HG02763 (cell line): ENCODE data around the gene AMOT.
A peak's percentile ranks its signal among the peaks of the same experiment; 100 is the strongest.
"Not testable (repeated sequence)": the region's sequence is repeated elsewhere in the genome, so short reads cannot be mapped to it uniquely, and the experiment has no call there.

Source experiments
- ATAC-seq: cut with Tn5 transposase; IDR thresholded peaks from one replicate; pipeline ENCODE4 v1.9.1; 2021; ENCODE audit warnings: mild to moderate bottlenecking, moderate library complexity; ENCODE audit not compliant: unreplicated experiment

Gene AMOT

GRCh38 chrX:112840382-112841113 is at the start of gene AMOT:
AMOT (minus strand) TSS chrX:112840831; CDS start chrX:112823126, 17,705 bp downstream.
- ATAC-seq = peak; percentile 76

- no peak for ATAC-seq
Observed at GRCh38 chrX:112889400-112889799, 48.8 kb upstream of the AMOT start.

GRCh38 chrX:112888916-112889315 is 48.3 kb upstream of the AMOT start:
- no peak for ATAC-seq

- ATAC-seq = no peak
Observed at GRCh38 chrX:112877771-112878173, 37.1 kb upstream of the AMOT start.

- peak; percentile 74 for ATAC-seq
Observed at GRCh38 chrX:112874614-112875013, 34.0 kb upstream of the AMOT start.

- ATAC-seq = no peak
Observed at GRCh38 chrX:112874175-112874574, 33.5 kb upstream of the AMOT start.

- ATAC-seq = no peak
Observed at GRCh38 chrX:112868586-112868985, 28.0 kb upstream of the AMOT start.

GRCh38 chrX:112867570-112867969 is 26.9 kb upstream of the AMOT start:
- peak; percentile 74 for ATAC-seq

GRCh38 chrX:112866175-112866574 is 25.5 kb upstream of the AMOT start:
- no peak for ATAC-seq

- ATAC-seq = no peak
Observed at GRCh38 chrX:112865464-112866025, 24.9 kb upstream of the AMOT start.

- no peak for ATAC-seq
Observed at GRCh38 chrX:112863850-112864249, 23.2 kb upstream of the AMOT start.

- no peak for ATAC-seq
Observed at GRCh38 chrX:112857478-112857878, 16.8 kb upstream of the AMOT start.

- ATAC-seq = not testable (repeated sequence)
Observed at GRCh38 chrX:112854901-112855300, 14.3 kb upstream of the AMOT start.

- no peak for ATAC-seq
Observed at GRCh38 chrX:112852851-112853250, 12.2 kb upstream of the AMOT start.

- peak; percentile 70 for ATAC-seq
Observed at GRCh38 chrX:112851806-112852205, 11.2 kb upstream of the AMOT start.

- peak; percentile 86 for ATAC-seq
Observed at GRCh38 chrX:112851161-112851779, 10.6 kb upstream of the AMOT start.

- no peak for ATAC-seq
Observed at GRCh38 chrX:112849016-112849415, 8.4 kb upstream of the AMOT start.

- ATAC-seq = no peak
Observed at GRCh38 chrX:112846782-112847181, 6.2 kb upstream of the AMOT start.

- no peak for ATAC-seq
Observed at GRCh38 chrX:112846187-112846586, 5.6 kb upstream of the AMOT start.

GRCh38 chrX:112844250-112844649 is 3.6 kb upstream of the AMOT start:
- no peak for ATAC-seq

GRCh38 chrX:112841820-112842157 is 1.2 kb upstream of the AMOT start:
- ATAC-seq = no peak

GRCh38 chrX:112841114-112841819 is 636 bp upstream of the AMOT start:
- peak; percentile 95 for ATAC-seq
